Breast epithelium (tissue), 3 donors: Measurements from ENCODE around the gene HECTD2.

Experiments
- CTCF ChIP-seq, 3 donors: fragments of 450-650 bp; IDR thresholded peaks; one replicate each; pipeline ENCODE4 v1.5.1; 2016 to 2017; ENCODE audit warnings: antibody characterized with exemption in 3 of 3, mild to moderate bottlenecking in 3 of 3, moderate library complexity in 3 of 3
- POLR2A ChIP-seq: fragments of 450-650 bp; IDR thresholded peaks from one replicate; pipeline ENCODE4 v1.6.1; 2016; ENCODE audit warnings: antibody characterized with exemption, mild to moderate bottlenecking, moderate library complexity
- POLR2AphosphoS5 ChIP-seq, 3 donors: sonication (generic); formaldehyde crosslinking; IDR thresholded peaks; one replicate each; pipeline ENCODE4 v1.6.1; 2017; ENCODE audit warnings: antibody characterized with exemption in 3 of 3

- TF ChIP-seq POLR2A, result no peak
- no peak for TF ChIP-seq CTCF (IDR thresholded peaks at IDR 0.05)
- no peak for TF ChIP-seq POLR2AphosphoS5 (IDR thresholded peaks at IDR 0.05)
Observed at GRCh38 chr10:91391920-91392319, 18.2 kb upstream of the HECTD2 start.
